SK-N-SH (cell line): ENCODE measurements around the gene SPON2. TPM values are rescaled to one million over a fixed set of nuclear protein-coding genes. Genes with fewer than 3 reads are reported as not detected.

Source experiments
- CTCF ChIA-PET: fragments of 300-600, 350-600 bp; formaldehyde crosslinking; extraction: SDS; loops from one replicate; lab custom pipeline; 2021; lab: Yijun Ruan, JAX
- POLR2A ChIA-PET: fragments of 350-600 bp; sonication (Branson Sonifier 250); formaldehyde crosslinking; extraction: SDS; loops from one replicate; lab custom pipeline; 2020; ENCODE audit warnings: antibody characterized with exemption, inconsistent platforms; lab: Yijun Ruan, JAX
- DNase-seq: peaks from one replicate; pipeline ENCODE4 v3.0.0; 2012
- H2AFZ ChIP-seq: fragments of 200-600 bp; sonication (generic); 2 replicates; pipeline ENCODE4 v1.8.1; 2016; ENCODE audit warnings: antibody characterized with exemption, mild to moderate bottlenecking, low read depth
- H3F3A ChIP-seq: fragments of 200-600 bp; sonication (generic); replicated peaks from 2 replicates; pipeline ENCODE3; 2016; ENCODE audit warnings: antibody characterized with exemption, mild to moderate bottlenecking; ENCODE audit not compliant: insufficient read depth
- H3K27ac ChIP-seq, 2 experiments: fragments of 200-500 bp in 1 of 2; fragments of 200-600 bp in 1 of 2; sonication (Bioruptor generic) in 1 of 2; sonication (generic), shearing (Covaris generic) in 1 of 2; 2 replicates each; pipeline versions ENCODE4 v1.5.1 to v1.6.1; 2014 to 2016; ENCODE audit warnings: low read depth in 2 of 2, inconsistent platforms in 1 of 2, low read length in 1 of 2, mild to moderate bottlenecking in 1 of 2, mixed read lengths in 1 of 2
- H3K27me3 ChIP-seq: fragments of 200-600 bp; sonication (generic), shearing (Covaris generic); 2 replicates; pipeline ENCODE4 v1.6.1; 2016; ENCODE audit warnings: mixed run types; ENCODE audit not compliant: insufficient read depth
- H3K36me3 ChIP-seq, 2 experiments: fragments of 200-500 bp in 1 of 2; fragments of 200-600 bp in 1 of 2; sonication (Bioruptor generic) in 1 of 2; sonication (generic) in 1 of 2; replicated peaks in 1 of 2; 2 replicates each; pipeline versions ENCODE3 to v1.5.1; 2014 to 2016; ENCODE audit warnings: low read length in 1 of 2, mild to moderate bottlenecking in 1 of 2; ENCODE audit not compliant: insufficient read depth in 2 of 2, control insufficient read depth in 1 of 2
- H3K4me1 ChIP-seq, 2 experiments: fragments of 200-500 bp in 1 of 2; fragments of 200-600 bp in 1 of 2; sonication (Bioruptor generic) in 1 of 2; sonication (generic), shearing (Covaris generic) in 1 of 2; 2 replicates each; pipeline versions ENCODE4 v1.5.1 to v1.6.1; 2014 to 2016; ENCODE audit warnings: low read depth in 1 of 2, low read length in 1 of 2, mixed run types in 1 of 2; ENCODE audit not compliant: insufficient read depth in 2 of 2, control insufficient read depth in 1 of 2
- H3K4me2 ChIP-seq: fragments of 200-600 bp; sonication (generic), shearing (Covaris generic); 2 replicates; pipeline ENCODE4 v1.6.1; 2017; ENCODE audit warnings: mixed run types
- H3K4me3 ChIP-seq, 2 experiments: fragments of 200-500 bp in 1 of 2; fragments of 200-600 bp in 1 of 2; sonication (Bioruptor generic) in 1 of 2; sonication (generic), shearing (Covaris generic) in 1 of 2; 2 replicates each; pipeline versions ENCODE4 v1.5.1 to v1.8.1; 2014 to 2016; ENCODE audit warnings: low read depth in 2 of 2, inconsistent platforms in 1 of 2, low read length in 1 of 2, mild to moderate bottlenecking in 1 of 2, mixed read lengths in 1 of 2, moderate library complexity in 1 of 2
- H3K79me2 ChIP-seq: fragments of 200-600 bp; sonication (generic); 2 replicates; pipeline ENCODE4 v1.8.1; 2017; ENCODE audit warnings: mild to moderate bottlenecking; ENCODE audit not compliant: insufficient read depth
- H3K9ac ChIP-seq: fragments of 200-600 bp; sonication (generic); 2 replicates; pipeline ENCODE4 v1.6.1; 2017; ENCODE audit warnings: mixed run types
- H3K9me2 ChIP-seq: fragments of 200-600 bp; sonication (generic); 2 replicates; pipeline ENCODE4 v1.6.1; 2017; ENCODE audit warnings: mixed run types
- H3K9me3 ChIP-seq: fragments of 200-600 bp; sonication (generic); 2 replicates; pipeline ENCODE4 v1.6.1; 2017; ENCODE audit warnings: mixed run types, mild to moderate bottlenecking, moderate library complexity
- H4K20me1 ChIP-seq: fragments of 200-600 bp; sonication (generic); 2 replicates; pipeline ENCODE4 v1.6.1; 2017; ENCODE audit warnings: mild to moderate bottlenecking, mixed run types; ENCODE audit not compliant: insufficient read depth
- CHD2 ChIP-seq: fragments of 150-350 bp; IDR thresholded peaks from 2 replicates; pipeline ENCODE4 v1.6.1; 2018; ENCODE audit warnings: low read length; ENCODE audit not compliant: partially characterized antibody
- ELF1 ChIP-seq: IDR thresholded peaks from 2 replicates; pipeline ENCODE4 v1.4.0; 2012
- EP300 ChIP-seq, 2 experiments: IDR thresholded peaks; 2 replicates each; pipeline versions ENCODE4 v1.4.0 to v1.6.1; 2012; ENCODE audit warnings: borderline replicate concordance in 1 of 2, low read depth in 1 of 2, low read length in 1 of 2
- FOSL2 ChIP-seq: IDR thresholded peaks from 2 replicates; pipeline ENCODE4 v1.4.0; 2012; ENCODE audit warnings: low read depth, mild to moderate bottlenecking, moderate library complexity, borderline replicate concordance
- GATA2 ChIP-seq: sonication (generic); formaldehyde crosslinking; IDR thresholded peaks from 2 replicates; pipeline ENCODE4 v1.5.0; 2020; ENCODE audit warnings: mild to moderate bottlenecking, missing genetic modification reagents
- MEF2A ChIP-seq: IDR thresholded peaks from 2 replicates; pipeline ENCODE4 v1.4.0; 2012; ENCODE audit warnings: low read depth, borderline replicate concordance
- MXI1 ChIP-seq: IDR thresholded peaks from 2 replicates; pipeline ENCODE4 v1.6.1; 2012; ENCODE audit warnings: mild to moderate bottlenecking, low read depth, low read length, improper control_type of control experiment
- NFIC ChIP-seq: IDR thresholded peaks from 2 replicates; pipeline ENCODE4 v1.4.0; 2012; ENCODE audit warnings: borderline replicate concordance
- NRF1 ChIP-seq: IDR thresholded peaks from 2 replicates; pipeline ENCODE4 v1.6.1; 2012; ENCODE audit warnings: low read depth, mild to moderate bottlenecking, low read length
- POLR2AphosphoS5 ChIP-seq: IDR thresholded peaks from 2 replicates; pipeline ENCODE4 v1.6.1; 2012; ENCODE audit warnings: low read depth, low read length
- RAD21 ChIP-seq: IDR thresholded peaks from 2 replicates; pipeline ENCODE4 v1.6.1; 2012; ENCODE audit warnings: mild to moderate bottlenecking, low read length
- SIN3A ChIP-seq: IDR thresholded peaks from 2 replicates; pipeline ENCODE4 v1.6.1; 2012; ENCODE audit warnings: low read depth, mild to moderate bottlenecking, low read length, moderate library complexity, borderline replicate concordance
- WGBS: methylation state at CpG from one replicate; pipeline ENCODE4 v1.1.6; 2017; ENCODE audit warnings: low lambda C conversion rate; 5-methylcytosine and 5-hydroxymethylcytosine counted together
- polyA plus RNA-seq, 3 experiments: library from polyadenylated mRNA; depleted of rRNA; stranded (reverse); fragments of >200 nt; gene quantifications; 2 replicates each; pipeline ENCODE4 v1.2.3, GENCODE V29; 2012
- TF ChIP-seq, protein P1 (sequence below): IDR thresholded peaks from 2 replicates; pipeline ENCODE4 v1.4.0; 2012; ENCODE audit warnings: low read depth, borderline replicate concordance

The SPON2 gene
- polyA plus RNA-seq, 1 of the 3 experiments (the other 2 are of a cell fraction), result 11.4 TPM

DNA sequence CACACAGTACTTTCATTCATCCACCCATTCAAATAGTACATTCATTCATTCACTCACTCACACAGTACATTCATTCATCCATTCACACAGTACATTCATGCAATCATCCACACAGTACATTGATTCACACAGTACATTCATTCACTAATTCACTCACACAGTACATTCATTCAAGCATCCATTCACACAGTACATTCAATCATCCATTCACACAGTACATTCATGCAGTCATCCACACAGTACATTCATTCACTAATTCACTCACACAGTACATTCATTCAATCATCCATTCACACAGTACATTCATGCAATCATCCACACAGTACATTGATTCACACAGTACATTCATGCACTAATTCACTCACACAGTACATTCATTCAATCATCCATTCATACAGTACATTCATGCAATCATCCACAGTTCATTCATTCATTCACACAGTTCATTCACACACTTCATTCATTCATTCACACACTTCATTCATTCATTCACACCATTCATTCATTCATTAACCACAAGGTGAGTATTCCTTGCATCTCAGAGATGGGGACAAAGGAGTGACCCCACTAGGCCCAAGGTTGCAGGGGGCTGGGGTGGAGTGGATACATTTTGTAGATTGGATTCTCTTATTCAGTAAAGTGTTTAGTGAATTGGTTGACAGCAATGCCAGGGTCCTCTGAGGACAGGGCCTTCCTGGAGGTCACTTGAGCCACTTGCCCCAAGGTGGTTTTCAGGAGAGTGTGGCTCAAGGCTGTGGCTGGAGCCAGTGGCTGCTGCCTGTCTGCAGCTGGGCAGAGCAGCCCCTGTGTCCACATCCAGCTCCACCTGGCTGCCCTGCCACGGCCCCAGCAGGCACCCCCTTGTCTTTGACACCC is 4.3 kb upstream of the SPON2 start:
- Histone ChIP-seq H3K27me3 (peaks cover 8% of the 10 kb centered on the region), H3K4me3 (no peak overlapping the region), H3K4me1 (peaks cover 0 to 2% of the 10 kb centered on the region in 2 experiments; a peak in 1 of 4 replicates), H3K9me2 (no peaks in the 10 kb centered on the region), H3K4me2 (no peak overlapping the region), H3K9me3 (0 out of 2 replicates have a peak, but pooled peaks cover 5% of the 10 kb centered on the region), H3K79me2 (no peaks in the 10 kb centered on the region), H3K36me3 (no peaks in the 10 kb centered on the region), H3K9ac (no peak overlapping the region), H4K20me1 (no peaks in the 10 kb centered on the region), H3K27ac (no peak overlapping the region), H2AFZ (no peak overlapping the region), H3F3A (no peaks in the 10 kb centered on the region)
- ChIA-PET POLR2A (no interaction called here), CTCF (interaction anchor here (1.5 kb wide), 1 partner anchor 11 kb away, joined by 6 read pairs; no protein-coding TSS in a partner anchor)
- no peak for DNase-seq
- 80% methylated on average over 1 of the region's 1 CpG for WGBS
- TF ChIP-seq MEF2A (no peak), MXI1 (no peak), ELF1 (no peak), CHD2 (no peak), NFIC (no peak), NRF1 (no peak), POLR2AphosphoS5 (no peak), SIN3A (no peak), RAD21 (no peak), FOSL2 (no peak)
- TF ChIP-seq, protein P1, sequence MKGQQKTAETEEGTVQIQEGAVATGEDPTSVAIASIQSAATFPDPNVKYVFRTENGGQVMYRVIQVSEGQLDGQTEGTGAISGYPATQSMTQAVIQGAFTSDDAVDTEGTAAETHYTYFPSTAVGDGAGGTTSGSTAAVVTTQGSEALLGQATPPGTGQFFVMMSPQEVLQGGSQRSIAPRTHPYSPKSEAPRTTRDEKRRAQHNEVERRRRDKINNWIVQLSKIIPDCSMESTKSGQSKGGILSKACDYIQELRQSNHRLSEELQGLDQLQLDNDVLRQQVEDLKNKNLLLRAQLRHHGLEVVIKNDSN, result no peak

DNA sequence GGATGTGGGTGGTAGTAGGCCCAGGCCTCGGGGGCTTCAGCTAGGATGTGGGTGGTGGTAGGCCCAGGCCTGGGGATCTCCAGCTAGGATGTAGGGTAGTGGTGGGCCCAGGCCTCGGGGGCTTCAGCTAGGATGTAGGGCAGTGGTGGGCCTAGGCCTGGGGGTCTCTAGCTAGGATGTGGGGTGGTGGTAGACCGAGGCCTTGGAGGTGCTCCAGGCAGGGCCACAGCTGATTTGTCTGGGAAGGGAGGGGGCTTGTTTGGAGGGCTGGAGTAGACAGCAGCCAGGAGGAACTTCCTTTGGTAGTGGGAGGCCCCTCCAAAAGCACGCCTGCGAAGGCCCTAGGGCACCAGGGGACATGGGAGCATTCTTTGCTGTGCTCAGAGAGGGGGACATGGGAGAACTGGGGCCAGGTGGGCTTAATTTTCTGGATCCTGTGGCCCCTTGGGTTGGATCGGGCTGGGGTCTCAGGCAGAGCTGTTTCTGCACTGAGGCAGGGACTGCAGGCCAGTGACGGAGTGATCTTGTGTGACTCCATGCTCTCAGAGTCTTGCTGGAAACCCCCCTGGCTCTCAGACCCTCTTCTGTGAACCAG is 3.3 kb upstream of the SPON2 start:
- 0 out of 2 replicates have a peak, but pooled peaks cover 5% of the 10 kb centered on the region for H3K9me3 ChIP-seq
- 90% methylated on average over 3 of the region's 7 CpGs for WGBS
- no peaks in the 10 kb centered on the region for H3K9me2 ChIP-seq
- DNase-seq, result no peak
- H3K4me3 ChIP-seq, result no peak overlapping the region
- peaks cover 12% of the 10 kb centered on the region for H3K27me3 ChIP-seq
- no peak overlapping the region for H3K27ac ChIP-seq
- TF ChIP-seq SIN3A (no peak), GATA2 (CRISPR knock-in tag) (no peak), ELF1 (no peak), EP300 (IDR thresholded peaks at IDR 0.05; ENCODE audit: borderline replicate concordance in 1 of 2, low read depth in 1 of 2, low read length in 1 of 2) (no peak)
- POLR2A ChIA-PET, result interaction anchor here (0.6 to 1.2 kb wide), 2 partner anchors 14 to 66 kb away, joined by 3 read pairs; no protein-coding TSS in a partner anchor
- H3F3A ChIP-seq, result no peaks in the 10 kb centered on the region
- H3K9ac ChIP-seq, result no peak overlapping the region
- H4K20me1 ChIP-seq, result no peaks in the 10 kb centered on the region
- no peak overlapping the region for H2AFZ ChIP-seq
- peaks cover 0 to 2% of the 10 kb centered on the region in 2 experiments; a peak in 1 of 4 replicates for H3K4me1 ChIP-seq
- CTCF ChIA-PET, result interaction anchor here (1.1 to 1.5 kb wide), 3 partner anchors 8 to 45 kb away, joined by 5 to 6 read pairs (median 6); no protein-coding TSS in a partner anchor
- no peak overlapping the region for H3K4me2 ChIP-seq
- H3K79me2 ChIP-seq, result no peaks in the 10 kb centered on the region
- no peaks in the 10 kb centered on the region for H3K36me3 ChIP-seq
